Measurements from ENCODE around the gene NGRN.

DNA sequence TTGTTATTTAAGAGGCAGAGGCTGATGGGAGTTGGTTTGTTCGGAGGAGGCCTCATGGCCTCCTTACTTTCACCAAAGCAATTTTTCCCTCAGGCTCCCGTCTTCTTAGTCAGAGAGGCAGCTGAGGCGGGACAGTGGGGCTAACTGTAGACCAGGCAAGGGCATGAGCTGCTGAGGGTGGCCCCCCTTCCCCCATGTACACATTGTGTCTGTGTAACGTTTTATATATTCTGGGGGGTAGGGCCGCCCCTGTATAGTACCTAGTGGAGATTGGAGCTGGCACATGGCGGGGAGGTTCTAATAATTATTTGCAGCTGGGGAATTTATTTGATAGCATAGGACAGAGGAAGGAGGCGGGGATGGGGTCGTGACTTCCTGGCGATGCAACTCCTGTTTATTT is 35.1 kb downstream of the NGRN start:
- TF ChIP-seq POLR2AphosphoS5 (IDR thresholded peaks at IDR 0.05) (no peak), POLR2A (IDR thresholded peaks at IDR 0.05) (no peak), EP300 (IDR thresholded peaks at IDR 0.05) (no peak)
- TF ChIP-seq, protein P1, sequence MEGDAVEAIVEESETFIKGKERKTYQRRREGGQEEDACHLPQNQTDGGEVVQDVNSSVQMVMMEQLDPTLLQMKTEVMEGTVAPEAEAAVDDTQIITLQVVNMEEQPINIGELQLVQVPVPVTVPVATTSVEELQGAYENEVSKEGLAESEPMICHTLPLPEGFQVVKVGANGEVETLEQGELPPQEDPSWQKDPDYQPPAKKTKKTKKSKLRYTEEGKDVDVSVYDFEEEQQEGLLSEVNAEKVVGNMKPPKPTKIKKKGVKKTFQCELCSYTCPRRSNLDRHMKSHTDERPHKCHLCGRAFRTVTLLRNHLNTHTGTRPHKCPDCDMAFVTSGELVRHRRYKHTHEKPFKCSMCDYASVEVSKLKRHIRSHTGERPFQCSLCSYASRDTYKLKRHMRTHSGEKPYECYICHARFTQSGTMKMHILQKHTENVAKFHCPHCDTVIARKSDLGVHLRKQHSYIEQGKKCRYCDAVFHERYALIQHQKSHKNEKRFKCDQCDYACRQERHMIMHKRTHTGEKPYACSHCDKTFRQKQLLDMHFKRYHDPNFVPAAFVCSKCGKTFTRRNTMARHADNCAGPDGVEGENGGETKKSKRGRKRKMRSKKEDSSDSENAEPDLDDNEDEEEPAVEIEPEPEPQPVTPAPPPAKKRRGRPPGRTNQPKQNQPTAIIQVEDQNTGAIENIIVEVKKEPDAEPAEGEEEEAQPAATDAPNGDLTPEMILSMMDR (IDR thresholded peaks at IDR 0.05) = no peak

All from upper lobe of left lung (tissue), 4 donors.